ENCODE data around the gene AFG3L2. TPM values are rescaled to one million over a fixed set of nuclear protein-coding genes. Genes with fewer than 3 reads are reported as not detected.

AFG3L2 gene
- 48.7 and 60.2 TPM in 2 replicates for total RNA-seq

DNA sequence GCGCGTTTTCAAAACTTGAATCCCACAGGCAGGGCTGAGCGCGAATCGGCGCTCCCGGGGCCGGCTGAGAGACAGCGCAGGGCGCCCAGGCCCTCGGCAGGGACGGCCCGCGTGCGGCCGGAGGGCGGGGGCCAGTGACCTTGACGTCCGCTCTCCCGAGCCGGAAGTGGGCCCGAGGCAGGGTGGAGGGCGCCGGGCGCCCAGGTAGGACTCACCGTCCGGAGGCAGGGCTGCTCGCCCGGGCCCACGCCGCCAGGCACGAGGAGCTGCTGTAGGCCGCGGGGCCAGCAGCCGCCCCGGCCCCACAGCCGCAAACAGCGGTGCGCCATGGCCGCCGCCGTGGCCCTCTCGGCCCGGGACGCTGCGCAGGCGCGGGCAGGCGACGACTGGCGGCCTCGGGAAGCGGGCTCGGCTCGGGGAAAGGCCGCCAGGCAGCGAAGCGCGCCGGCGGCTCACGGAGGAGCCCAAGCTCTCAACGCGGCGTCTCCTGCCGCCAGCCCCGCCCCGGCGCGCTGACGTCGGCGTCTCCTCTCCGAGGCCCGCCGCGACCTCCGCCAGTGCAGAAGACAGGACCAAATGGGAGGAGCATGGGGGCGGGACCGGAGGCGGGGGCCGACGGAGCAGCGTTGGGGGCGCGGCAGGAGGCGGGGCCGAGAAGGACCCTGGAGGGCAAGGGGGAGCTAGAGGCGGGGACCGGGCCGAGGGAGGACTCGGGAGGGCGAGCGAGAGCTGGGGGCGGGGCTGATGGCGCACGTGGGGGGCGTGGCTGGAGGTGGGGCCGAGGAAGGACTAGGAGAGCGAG lies at the start of gene AFG3L2:
Gene AFG3L2 (minus strand): TSS at position 474 of the 802 bp plus-strand sequence. CDS start 145 bp downstream, at position 329.

DNA sequence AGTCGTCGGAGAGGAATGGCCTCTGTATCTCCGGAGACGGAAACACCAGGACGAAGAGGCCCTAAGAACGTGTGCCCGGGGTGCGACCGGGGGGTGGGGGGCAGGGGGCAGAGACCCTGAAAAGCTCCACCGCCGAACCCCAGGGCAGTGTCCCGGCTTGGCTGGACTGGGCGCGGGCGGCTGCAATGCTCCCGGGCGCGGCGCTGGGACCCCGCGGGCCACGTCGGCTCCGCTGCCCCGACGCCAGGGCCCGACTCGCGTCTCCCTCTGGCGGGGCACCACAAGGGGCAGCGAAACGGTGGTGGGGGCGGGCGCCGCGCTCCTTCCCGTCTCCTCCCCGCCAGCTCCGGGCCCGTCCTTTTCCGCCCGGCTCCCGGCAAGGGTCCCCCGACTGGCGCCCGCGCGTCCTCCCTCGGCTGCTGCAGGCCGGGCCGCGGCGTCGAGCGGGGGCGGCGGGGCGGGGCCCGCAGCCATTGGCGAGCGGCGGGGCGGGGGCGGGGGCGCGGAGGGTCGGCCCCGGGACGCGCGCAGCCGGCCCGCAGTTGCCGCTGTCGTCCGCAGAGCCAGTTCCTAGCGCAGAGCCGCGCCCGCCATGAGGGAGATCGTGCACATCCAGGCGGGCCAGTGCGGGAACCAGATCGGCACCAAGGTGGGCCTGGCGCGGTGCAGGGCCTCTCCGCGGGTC lies 69.2 kb downstream of the AFG3L2 start, which contains the start of gene TUBB6:
Gene TUBB6 (plus strand): TSS at position 541 of the 685 bp plus-strand sequence. CDS start 52 bp downstream, at position 593.

Small RNA genes lying within 50 kb of the gene (small RNA-seq; reads per million reads assigned to genes)
- gene RNU6-170P (ENCODE audit: low replicate concordance): not detected
- not detected for gene RNU7-129P (ENCODE audit: low replicate concordance)

Other genes starting within 250 kb of the AFG3L2 start
- 0.14 TPM in 1 of 2 replicates, not detected in the other for gene CIDEA, start 122.9 kb downstream of the AFG3L2 start, total RNA-seq
- gene TUBB6, start 69.0 kb downstream of the AFG3L2 start, total RNA-seq: 277 and 1,044 TPM in 2 replicates
- 3.9 and 6.0 TPM in 2 replicates for gene PRELID3A, start 30.7 kb upstream of the AFG3L2 start, total RNA-seq